Measurements from ENCODE around the gene CFAP57. TPM values are rescaled to one million over a fixed set of nuclear protein-coding genes. Genes with fewer than 3 reads are reported as not detected.

The CFAP57 gene
- total RNA-seq, 2 donors from 2014 or later, result 0.12 TPM; not detected in 1

GRCh38 chr1:43274125-43274803 lies 102.1 kb downstream of the CFAP57 start:
- H3K4me1 ChIP-seq, result peaks cover 0 to 20% of the 10 kb centered on the region in 2 donors
- no peak overlapping the region for H3K4me3 ChIP-seq
- no peaks in the 10 kb centered on the region for H3K9me3 ChIP-seq
- H3K36me3 ChIP-seq, result no peaks in the 10 kb centered on the region
- H3K27ac ChIP-seq, result no peak overlapping the region
- H3K27me3 ChIP-seq, result no peaks in the 10 kb centered on the region
- DNase-seq (ENCODE audit: low spot score), result no peak
- TF ChIP-seq CTCF (IDR thresholded peaks at IDR 0.05), result no peak

GRCh38 chr1:43274804-43275180 lies 102.7 kb downstream of the CFAP57 start:
- H3K27me3 ChIP-seq, result no peaks in the 10 kb centered on the region
- no peak overlapping the region for H3K27ac ChIP-seq
- H3K9me3 ChIP-seq, result no peaks in the 10 kb centered on the region
- peaks cover 0 to 20% of the 10 kb centered on the region in 2 donors for H3K4me1 ChIP-seq
- H3K4me3 ChIP-seq, result no peak overlapping the region
- TF ChIP-seq CTCF (IDR thresholded peaks at IDR 0.05), result no peak
- DNase-seq (ENCODE audit: low spot score), result no peak
- H3K36me3 ChIP-seq, result no peaks in the 10 kb centered on the region

GRCh38 chr1:43275826-43276620 lies 103.9 kb downstream of the CFAP57 start:
- Histone ChIP-seq H3K4me3 (no peak overlapping the region), H3K27ac (no peak overlapping the region), H3K36me3 (no peaks in the 10 kb centered on the region), H3K4me1 (peaks cover 0 to 11% of the 10 kb centered on the region in 2 donors), H3K9me3 (no peaks in the 10 kb centered on the region), H3K27me3 (no peaks in the 10 kb centered on the region)
- no peak for DNase-seq (ENCODE audit: low spot score)
- TF ChIP-seq CTCF (IDR thresholded peaks at IDR 0.05), result no peak

GRCh38 chr1:43276673-43277072 lies 104.5 kb downstream of the CFAP57 start:
- Histone ChIP-seq H3K27ac (no peak overlapping the region), H3K4me3 (no peak overlapping the region), H3K4me1 (peaks cover 0 to 11% of the 10 kb centered on the region in 2 donors), H3K27me3 (no peaks in the 10 kb centered on the region), H3K36me3 (no peaks in the 10 kb centered on the region), H3K9me3 (no peaks in the 10 kb centered on the region)
- DNase-seq (ENCODE audit: low spot score), result no peak
- TF ChIP-seq CTCF (IDR thresholded peaks at IDR 0.05), result no peak

GRCh38 chr1:43277116-43277876 lies 105.2 kb downstream of the CFAP57 start:
- H3K36me3 ChIP-seq, result no peaks in the 10 kb centered on the region
- no peak overlapping the region for H3K27ac ChIP-seq
- H3K4me1 ChIP-seq, result peaks cover 0 to 11% of the 10 kb centered on the region in 2 donors
- H3K4me3 ChIP-seq, result no peak overlapping the region
- no peak for DNase-seq (ENCODE audit: low spot score)
- TF ChIP-seq CTCF (IDR thresholded peaks at IDR 0.05), result no peak
- no peaks in the 10 kb centered on the region for H3K9me3 ChIP-seq
- H3K27me3 ChIP-seq, result no peaks in the 10 kb centered on the region
